GM19238 (cell line): ENCODE measurements around the gene WWOX.
"Not testable (repeated sequence)": the region's sequence is repeated elsewhere in the genome, so short reads cannot be mapped to it uniquely, and the experiment has no call there.

Experiments
- DNase-seq: peaks from one replicate; pipeline ENCODE4 v3.0.0; 2011; ENCODE audit warnings: low spot score; ENCODE audit not compliant: insufficient read length

Gene WWOX

DNA sequence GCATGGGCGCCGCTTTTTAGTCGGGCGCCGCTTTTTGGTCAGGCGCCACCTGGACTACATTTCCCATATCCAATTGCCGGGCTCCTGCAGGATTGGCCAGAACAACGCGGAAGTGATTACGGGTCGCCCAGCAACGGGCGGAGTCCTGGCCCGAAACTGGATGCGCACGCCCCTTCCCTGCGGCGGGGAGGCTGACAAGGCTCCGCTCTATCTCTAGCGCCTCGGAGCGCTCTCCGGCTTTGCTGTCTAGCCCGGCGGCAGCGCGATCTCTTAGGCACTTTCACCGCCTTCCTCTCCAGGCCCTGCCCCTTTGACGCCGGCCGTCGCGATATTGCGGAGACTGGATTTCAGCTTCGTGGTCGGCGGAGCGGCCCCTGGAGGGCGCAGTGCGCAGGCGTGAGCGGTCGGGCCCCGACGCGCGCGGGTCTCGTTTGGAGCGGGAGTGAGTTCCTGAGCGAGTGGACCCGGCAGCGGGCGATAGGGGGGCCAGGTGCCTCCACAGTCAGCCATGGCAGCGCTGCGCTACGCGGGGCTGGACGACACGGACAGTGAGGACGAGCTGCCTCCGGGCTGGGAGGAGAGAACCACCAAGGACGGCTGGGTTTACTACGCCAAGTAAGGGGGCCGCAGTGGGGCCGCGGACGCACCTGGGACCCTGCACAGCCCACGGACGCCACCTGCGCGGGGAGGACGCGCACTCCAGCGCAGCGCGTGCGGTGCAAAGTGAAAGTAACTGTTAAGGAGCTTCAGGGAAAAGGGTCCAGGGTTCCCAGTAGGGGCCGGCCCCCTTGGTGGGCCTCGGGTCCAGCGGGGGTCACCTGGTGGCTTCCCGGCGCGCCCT, at the start of gene WWOX:
WWOX (plus strand) TSS at position 384 of the 841 bp plus-strand sequence.
- DNase-seq, result peak; percentile 90

DNA sequence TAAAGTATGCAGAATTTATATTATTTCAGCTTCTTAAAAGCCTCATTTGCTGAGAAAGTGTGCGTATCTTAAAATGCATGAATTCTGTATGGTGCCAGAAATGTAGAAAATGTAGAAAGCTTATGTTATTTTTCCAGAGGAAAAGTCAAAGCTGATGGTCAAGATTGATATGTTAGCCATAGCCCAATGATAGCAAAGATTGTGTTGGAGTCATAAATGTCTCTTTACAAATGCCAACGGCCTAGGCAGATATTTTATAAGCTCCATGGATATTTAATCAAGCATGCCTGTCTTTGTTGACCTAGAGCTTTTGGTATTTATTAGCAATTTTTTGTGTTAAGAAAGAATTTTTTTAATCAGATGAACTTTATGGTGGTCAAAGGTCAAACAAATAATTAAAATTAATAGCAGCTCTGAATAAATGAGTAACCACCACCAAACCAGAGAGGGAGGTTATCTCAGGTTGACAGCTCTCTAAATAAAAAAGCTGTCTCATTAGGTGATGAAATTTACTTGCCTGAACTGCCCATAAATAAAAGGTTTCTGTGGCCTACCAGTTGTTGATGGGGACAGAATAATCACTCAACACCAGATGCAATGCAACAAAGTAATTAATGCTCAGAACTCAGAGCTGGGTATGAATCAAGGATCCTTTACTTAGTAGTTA, 48.6 kb upstream of the WWOX start:
- no peak for DNase-seq

DNA sequence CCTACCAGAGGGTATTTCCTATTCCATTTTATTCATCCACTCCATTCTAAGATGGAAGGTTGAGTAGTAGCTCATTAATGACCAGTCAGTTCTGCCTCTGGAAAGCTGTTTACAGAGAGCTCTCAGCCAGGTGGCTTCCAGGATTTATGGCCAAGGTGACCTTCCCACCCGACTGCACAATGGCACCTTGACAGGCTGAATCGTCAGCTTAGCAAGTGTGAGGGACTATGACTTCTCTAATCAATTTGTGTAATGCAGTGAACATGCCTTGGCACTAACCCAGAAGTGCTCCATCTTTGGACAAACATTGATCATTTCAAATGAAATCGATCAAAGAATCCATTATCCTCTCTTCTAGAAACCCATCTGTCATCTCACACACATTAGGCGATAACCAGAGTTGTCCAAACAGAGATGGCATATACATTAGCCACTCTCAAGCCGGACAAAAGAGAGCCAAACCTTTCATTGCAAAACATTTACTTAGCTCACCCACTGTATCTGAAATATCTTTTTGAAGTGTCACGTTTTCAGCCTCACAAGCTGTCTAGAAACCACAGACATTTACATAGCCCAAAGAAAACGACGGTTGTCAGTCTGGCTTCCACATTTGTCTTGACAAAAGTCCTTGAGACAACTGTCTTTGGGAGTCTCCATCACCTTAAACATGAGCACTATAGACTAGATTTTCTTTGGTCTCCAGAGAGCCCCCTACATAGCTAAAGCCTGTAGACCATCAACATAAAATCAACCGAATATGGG, 41.5 kb upstream of the WWOX start:
- no peak for DNase-seq

DNA sequence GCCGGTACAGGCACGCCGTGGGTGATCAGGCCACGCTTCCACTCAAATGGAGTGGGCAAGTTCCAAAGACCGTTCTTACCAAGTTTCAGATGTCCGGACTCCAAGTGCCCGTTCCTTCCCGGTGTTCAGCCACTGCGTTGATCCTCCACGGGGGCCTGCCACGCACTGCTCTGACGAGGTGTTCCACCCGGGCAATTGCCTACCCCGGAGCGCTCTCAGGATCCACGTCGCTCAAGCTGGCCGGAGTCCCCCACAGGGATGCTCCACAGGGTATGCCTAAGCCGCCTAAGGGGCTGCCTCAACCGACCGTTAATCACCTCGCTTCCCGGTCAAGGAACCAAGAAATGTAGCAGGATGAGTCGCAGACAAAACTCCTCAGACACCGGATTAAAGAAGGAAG, 39.6 kb upstream of the WWOX start:
- not testable (repeated sequence) for DNase-seq

DNA sequence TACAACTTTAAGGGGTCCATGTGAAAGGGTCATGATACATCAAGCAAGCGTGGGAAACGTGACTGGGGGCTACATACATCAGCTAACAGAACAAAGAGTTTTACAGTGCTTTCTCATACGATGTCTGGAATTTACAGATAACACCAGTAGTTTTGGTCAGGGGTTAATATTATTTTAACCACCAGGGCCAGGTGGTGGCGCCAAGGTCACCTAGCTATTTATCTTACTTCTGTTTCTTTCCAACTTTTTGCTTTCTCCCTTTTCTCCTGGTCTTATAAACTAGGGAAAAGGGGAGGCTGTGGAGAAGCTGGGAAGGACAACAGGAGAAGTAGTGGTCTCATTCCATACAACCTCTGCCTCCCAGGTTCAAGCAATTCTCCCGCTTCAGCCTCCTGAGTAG, 39.2 kb upstream of the WWOX start:
- DNase-seq, result no peak

DNA sequence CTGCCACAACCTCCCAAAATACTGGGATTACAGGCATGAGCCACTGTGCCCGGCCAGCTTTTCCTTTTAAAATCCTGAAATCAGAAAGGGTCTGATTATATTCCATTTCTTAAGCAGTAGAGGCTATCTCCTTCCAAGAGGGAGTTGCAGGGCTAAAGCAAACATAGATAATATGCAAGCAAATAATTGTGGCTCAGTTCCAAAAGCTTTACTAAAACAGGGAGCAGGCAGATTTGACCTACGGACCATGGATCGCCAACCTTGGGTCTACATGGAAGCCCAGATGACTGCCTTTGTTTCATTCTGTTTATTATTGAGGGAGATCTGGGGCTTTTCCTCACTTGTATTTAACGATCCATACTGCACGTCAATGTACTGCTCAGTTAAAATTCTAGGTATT, 38.6 kb upstream of the WWOX start:
- DNase-seq, result no peak

DNA sequence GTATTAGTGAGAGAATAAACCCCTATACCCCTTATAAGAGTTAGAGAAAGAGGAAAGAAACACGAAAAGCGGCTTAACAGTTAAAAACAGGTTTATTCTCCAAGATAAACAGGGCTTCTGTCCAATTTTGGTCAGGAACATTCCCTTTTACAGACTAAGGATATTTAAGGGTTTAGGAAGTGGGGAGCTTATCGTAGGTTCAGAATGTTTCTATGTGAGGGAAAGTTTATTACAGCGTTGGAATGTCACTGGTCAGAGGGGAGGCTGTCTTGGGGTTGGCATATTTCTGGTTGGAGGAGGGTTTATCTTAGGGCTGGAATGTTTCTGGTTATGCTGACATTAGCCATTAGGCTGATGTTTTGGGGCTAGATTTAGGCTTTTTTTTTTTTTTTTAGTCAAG, 34.1 kb upstream of the WWOX start:
- DNase-seq, result no peak

DNA sequence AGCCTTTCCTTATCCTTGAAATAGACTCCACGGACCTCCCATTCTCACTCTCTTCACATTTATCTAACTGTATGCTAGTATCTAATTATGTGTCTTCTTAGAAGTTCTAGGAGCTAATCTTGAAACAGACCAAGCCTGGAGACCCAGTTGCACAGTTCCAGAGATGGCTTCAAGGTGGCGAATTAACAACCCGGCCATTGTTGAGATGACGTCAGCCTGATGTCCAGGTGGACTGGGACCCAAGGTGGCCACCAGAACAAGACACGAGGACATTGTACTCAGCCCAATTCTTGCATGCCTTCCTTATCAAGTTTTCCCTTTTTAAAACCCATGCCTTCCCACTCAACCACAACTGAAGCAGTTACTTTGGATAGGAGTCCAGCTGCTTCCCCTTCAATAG, 29.5 kb upstream of the WWOX start:
- no peak for DNase-seq

DNA sequence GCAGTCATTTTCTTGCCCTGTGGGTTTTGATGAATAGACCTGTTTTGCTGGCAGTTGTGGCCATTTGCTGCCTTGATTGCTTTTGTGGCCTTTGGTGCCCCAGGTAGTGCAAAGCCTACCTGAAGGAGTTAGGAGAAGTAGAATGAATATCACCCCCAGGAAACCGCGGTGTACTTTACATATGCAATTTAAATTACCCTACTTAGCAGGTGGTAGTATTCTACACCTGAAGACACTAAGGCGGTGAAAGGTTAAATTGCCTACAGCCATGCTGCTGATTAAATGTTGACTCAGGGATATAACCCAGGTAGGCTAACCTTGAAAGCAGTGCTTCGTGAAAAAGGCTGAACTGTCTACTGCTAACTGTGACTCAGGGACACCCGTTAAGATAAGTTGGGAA, 27.2 kb upstream of the WWOX start:
- no peak for DNase-seq

DNA sequence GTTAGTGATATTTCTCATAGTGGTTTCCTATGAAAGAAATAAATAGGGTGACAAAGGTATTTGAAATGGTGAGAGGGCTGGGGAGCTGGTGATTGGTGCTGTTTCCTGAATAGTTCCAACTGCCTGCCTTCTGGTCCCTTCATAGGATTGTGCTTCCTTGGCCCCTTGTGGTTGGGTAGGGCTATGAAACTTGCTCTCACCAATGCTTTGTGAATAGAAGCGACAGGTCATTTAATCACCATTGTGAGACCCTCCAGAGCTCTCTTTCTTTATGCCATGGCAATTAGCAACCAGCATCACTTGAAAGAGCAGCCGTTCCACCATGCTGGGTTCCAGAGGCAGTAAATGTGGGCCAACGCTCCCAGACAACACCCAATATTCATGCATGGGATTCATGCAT, 23.7 kb upstream of the WWOX start:
- no peak for DNase-seq

DNA sequence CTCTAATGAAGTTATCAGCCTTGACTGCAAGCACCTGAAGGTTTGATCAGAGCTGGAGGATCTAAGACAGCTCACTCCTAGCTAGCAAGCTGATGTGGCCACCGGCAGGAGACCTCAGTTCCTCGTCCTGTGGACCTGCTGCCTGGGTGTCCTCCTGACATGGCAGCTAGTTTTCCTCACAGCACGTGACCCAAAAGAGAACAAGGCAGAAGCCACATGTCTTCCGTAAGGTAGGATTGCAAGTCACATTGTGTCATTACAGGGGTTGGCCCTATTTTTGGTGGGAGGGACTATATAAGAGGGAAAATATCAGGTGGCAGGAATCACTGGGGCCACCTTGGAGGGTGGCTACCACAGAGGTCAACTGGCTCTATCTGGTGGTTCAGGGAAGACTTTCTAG, 18.1 kb upstream of the WWOX start:
- no peak for DNase-seq

DNA sequence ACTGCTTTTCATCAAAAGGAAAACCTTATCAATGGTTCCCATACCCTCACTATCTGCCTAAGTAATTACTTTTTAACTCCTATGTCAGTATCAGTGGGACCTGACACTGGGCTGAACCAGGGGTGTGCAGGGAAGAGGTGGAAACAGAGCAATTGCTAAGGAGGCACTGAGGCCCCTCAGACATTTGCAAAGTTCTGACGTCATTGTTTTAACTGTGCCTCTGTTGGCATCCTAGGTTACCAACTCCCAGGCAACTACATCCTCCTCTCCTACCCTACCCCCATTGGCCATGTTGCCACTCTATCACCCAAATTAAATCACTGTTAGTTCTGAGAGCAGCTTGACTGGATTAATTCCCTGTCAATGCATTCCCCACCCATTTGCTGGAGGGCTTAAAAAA, 8.0 kb upstream of the WWOX start:
- no peak for DNase-seq

DNA sequence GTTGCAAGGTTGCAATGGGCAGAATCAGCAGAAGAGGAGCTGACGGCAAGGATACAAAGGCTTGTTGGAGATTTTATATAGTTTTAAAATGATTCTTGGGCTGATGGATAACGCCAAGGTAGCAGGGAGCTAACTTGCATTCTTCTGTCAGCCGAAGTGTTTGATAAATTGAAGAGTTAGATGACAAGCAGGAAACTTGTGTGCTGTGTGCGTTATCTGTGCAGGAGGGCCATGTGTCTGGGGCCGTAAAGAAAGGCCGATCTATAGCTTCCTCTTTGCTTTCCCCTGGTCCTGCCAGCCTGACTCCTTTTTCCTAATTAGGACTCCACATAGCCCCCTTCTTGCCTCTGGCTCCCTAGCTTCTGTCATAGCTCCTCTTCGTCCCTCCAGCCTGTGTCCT, 6.7 kb upstream of the WWOX start:
- no peak for DNase-seq

DNA sequence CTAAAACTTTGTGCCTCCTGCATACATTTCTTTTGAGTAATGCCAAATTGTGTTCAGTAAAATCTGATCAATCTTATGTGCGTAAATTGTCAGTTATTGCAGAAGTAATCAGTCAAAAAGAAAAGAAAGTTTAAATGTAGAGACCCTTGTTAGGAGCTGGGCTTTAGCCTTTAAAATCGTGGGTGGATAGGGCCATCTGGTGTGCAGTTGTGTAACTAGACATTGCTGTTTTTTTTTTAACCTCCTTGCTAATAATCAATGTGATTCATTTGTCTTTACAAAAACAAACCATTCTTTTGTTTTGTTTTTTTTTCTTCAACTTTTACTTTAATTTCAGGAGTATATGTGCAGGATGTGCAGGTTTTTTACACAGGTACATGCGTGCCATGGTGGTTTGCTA, 5.3 kb upstream of the WWOX start:
- DNase-seq, result no peak

DNA sequence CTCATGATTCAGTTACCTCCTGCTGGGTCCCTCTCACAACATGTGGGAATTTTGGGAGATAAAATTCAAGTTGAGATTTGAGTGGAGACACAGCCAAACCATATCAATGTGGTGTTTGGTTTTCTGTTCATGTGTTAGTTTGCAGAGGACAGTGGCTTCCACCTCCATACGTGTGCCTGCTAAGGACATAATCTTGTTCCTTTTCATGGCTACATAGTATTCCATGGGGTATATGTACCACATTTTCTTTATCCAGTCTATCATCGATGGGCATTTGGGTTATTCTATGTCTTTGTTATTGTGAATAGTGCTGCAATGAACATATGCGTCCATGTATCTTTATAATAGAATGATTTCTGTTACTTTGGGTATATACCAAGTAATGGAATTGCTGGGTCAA, 4.5 kb upstream of the WWOX start:
- no peak for DNase-seq

DNA sequence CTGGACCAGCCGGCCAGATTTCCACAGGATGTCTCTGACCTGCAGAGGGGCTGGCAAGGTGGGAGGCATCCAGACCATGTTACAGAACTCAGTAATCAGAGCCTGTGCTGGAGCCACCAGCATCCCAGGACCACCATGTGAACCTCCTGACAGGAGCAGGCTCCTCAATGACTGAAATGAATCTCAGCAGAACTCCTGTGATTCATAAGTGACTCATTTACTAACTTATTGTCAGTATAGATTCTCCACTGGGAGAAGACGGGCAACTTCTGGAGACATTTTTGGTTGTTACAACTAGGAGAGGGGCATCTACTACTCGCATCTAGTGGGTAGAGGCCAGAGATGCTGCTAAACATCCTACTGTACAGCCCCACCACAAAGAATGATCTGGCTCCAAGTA, 3.1 kb upstream of the WWOX start:
- DNase-seq, result no peak

DNA sequence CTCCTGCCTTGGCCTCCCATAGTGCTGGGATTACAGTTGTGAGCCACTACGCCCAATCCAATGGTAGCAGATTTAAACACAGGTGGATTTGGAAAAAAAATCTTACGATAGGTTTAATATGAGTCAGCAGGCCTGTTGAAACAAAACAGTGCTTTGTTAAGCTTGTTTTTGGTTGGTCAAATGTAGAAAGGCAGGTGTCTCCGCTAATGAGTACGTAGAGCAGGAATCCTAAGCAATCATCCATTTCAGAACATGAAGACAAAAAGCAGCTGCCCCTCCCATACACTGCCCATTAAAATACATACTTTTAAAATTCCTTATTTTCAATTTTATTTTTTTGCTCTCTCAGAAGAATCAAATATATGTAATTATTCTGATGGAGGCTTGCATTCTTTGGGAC, 1.9 kb upstream of the WWOX start:
- DNase-seq, result no peak

DNA sequence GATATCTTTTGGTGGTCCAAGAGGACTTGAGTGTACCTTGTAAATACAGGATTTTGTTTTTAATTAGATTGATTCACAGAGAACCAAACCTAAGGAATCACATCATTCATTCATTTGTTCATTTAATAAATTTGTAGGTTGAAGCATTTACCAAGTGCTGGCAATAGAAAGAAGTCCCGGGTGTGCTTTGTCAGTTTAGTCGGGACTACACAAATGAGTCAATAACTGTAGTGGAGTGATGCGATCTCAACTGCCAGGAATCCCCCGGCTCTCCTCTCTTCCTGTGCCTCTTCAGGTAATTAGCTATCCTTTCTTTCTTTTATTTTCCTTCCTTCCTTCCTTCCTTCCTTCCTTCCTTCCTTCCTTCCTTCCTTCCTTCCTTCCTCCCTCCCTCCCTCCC, 1.4 kb upstream of the WWOX start:
- no peak for DNase-seq

DNA sequence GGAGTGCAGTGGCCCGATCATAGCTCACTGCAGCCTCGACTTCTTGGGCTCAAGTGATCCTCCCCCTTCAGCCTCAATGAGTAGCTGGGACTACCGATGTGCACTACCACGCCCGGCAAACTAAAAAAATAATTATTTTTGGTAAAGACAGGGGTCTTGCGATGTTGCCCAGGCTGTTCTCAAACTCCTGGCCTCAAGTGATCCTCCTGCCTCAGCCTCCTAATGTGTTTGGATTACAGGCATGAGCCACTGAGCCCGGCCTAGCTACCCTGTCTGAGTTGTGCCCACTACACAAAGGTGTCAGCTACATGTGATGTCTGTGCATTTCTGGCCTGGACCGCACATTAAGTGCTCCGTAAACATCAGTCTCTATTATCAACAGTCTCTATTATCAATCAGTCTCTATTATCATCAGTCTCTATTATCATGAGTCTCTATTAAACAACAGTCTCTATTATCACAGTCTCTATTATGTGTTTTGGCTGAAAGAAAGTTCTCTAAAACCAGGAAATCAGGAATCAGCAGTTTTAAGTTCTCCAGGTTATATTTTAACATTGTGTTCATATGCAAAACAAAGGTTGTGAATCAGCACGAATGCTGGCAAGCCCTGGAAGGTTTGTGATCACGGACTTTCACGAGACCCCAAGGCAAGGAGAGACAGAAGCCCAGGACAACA, 721 bp upstream of the WWOX start:
- no peak for DNase-seq

DNA sequence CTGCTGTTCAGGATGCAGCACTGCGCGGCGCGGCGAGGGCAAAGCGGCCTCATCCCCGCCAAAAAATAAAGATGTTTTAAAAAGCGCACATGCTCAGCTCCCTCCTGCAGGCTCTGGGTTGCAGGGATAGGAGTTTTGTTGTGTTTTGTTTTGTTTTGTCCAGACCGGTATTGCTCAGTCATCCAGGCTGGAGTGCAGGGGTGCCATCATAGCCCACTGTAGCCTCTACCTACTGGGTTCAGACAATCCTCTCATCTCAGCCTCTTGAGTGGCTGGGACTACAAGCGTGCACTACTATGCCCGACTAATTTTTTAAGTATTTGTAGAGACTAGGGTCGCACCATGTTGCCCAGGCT, 636 bp downstream of the WWOX start:
- DNase-seq, result peak; percentile 36

DNA sequence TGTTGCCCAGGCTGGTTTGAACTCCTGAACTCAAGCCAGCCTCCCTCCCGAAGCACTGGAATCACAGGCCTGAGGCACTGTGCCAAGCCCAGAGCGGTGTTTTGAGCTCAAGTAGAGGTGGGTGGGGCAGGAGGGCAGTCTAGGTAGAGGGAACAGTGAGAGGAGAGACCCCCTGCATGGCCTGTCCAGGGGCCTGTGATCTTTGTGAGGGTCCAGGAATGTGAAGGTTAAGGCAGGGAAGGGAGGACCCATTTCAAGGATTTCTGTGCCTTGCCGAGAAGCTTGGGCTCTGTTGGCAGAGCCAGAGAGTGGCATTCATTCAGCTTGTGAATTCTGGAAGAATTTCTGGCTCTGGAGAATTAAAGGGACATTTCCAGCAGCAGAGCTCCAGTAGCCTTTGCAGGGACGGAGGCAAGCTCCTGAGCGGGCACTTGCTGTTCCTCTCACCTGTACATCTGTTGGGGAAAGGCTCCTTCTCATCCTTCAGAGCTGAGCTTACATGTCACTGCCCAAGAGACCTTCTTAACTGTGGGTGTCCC, 2.7 kb downstream of the WWOX start:
- no peak for DNase-seq

DNA sequence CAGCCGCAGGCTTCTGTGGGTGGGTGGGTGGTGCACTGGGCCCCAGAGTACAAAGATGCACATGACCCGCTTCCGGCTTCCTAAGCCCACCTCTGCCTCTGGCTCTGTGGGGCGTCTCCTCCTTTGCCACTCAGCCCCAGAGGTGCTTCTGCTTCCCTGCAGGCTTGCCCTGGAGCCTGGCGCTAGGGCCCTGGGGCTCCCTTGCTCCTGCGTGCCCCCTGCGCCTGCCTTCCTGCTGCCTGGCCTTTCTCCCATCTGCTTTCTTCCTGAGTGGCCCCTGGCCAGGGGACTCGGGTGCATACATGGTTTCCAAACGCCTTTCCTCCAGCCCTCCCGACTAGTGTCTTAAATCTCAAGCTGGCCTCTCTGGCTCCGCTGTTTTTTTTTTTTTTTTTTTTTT, 3.4 kb downstream of the WWOX start:
- no peak for DNase-seq
